Activated naive CD4-positive, alpha-beta T cell treated with anti-CD3 and anti-CD28 coated beads, Interleukin-2, amount 50 U/mL, for 16 hours (primary cell): ENCODE measurements around the gene SIN3A.
A peak's percentile ranks its signal among the peaks of the same experiment; 100 is the strongest.
"Not testable (repeated sequence)": the region's sequence is repeated elsewhere in the genome, so short reads cannot be mapped to it uniquely, and the experiment has no call there.

Source experiments
- DNase-seq: peaks from one replicate; pipeline ENCODE4 v3.0.0-alpha.2; 2020

Gene SIN3A

GRCh38 chr15:75352186-75353080 is 99.1 kb downstream of the SIN3A start:
- DNase-seq: no peak

- no peak for DNase-seq
Observed at GRCh38 chr15:75350601-75351361, 100.7 kb downstream of the SIN3A start.

- peak; percentile 32 for DNase-seq
Observed at GRCh38 chr15:75349851-75350588, 101.5 kb downstream of the SIN3A start.

- DNase-seq: not testable (repeated sequence)
Observed at GRCh38 chr15:75349351-75349669, 102.2 kb downstream of the SIN3A start.

GRCh38 chr15:75348562-75349350 is 102.7 kb downstream of the SIN3A start:
- DNase-seq: no peak

- no peak for DNase-seq
Observed at GRCh38 chr15:75348034-75348561, 103.4 kb downstream of the SIN3A start.

- DNase-seq: peak; percentile 61
Observed at GRCh38 chr15:75347222-75348033, 104.1 kb downstream of the SIN3A start.

- no peak for DNase-seq
Observed at GRCh38 chr15:75346796-75347221, 104.7 kb downstream of the SIN3A start, which contains the start of gene NEIL1. TSS of gene NEIL1 (plus strand) at chr15:75347039. CDS start at chr15:75348906, 1,867 bp downstream.

GRCh38 chr15:75343953-75344352 is 107.5 kb downstream of the SIN3A start:
- not testable (repeated sequence) for DNase-seq

- no peak for DNase-seq
Observed at GRCh38 chr15:75342221-75342620, 109.3 kb downstream of the SIN3A start.

- no peak for DNase-seq
Observed at GRCh38 chr15:75339531-75340240, 111.8 kb downstream of the SIN3A start.

GRCh38 chr15:75338661-75339240 is 112.7 kb downstream of the SIN3A start:
- no peak for DNase-seq

GRCh38 chr15:75335705-75336355 is 115.7 kb downstream of the SIN3A start, which contains the start of gene COMMD4:
TSS of gene COMMD4 (plus strand) at chr15:75336063. CDS start at chr15:75336090, 27 bp downstream.
- DNase-seq: peak; percentile 83

- no peak for DNase-seq
Observed at GRCh38 chr15:75335313-75335704, 116.2 kb downstream of the SIN3A start.

- not testable (repeated sequence) for DNase-seq
Observed at GRCh38 chr15:75333654-75334419, 117.7 kb downstream of the SIN3A start.

GRCh38 chr15:75332093-75332492 is 119.4 kb downstream of the SIN3A start:
- DNase-seq: not testable (repeated sequence)

GRCh38 chr15:75329571-75329970 is 121.9 kb downstream of the SIN3A start:
- no peak for DNase-seq

- no peak for DNase-seq
Observed at GRCh38 chr15:75328493-75329314, 122.8 kb downstream of the SIN3A start.
